NB4 (cell line): ENCODE data around the gene EWSR1.
A peak's percentile ranks its signal among the peaks of the same experiment; 100 is the strongest.
"Not testable (repeated sequence)": the region's sequence is repeated elsewhere in the genome, so short reads cannot be mapped to it uniquely, and the experiment has no call there.

Experiments
- DNase-seq: peaks from one replicate; pipeline ENCODE4 v3.0.0; 2010; ENCODE audit warnings: low read depth
- H3K4me3 ChIP-seq: one replicate; pipeline ENCODE4 v1.5.1; 2011; ENCODE audit warnings: mild to moderate bottlenecking, low read depth, low read length, moderate library complexity
- MYC ChIP-seq: IDR thresholded peaks from 2 replicates; pipeline ENCODE4 v1.6.1; 2011; ENCODE audit warnings: low read depth, low read length
- POLR2A ChIP-seq: IDR thresholded peaks from 2 replicates; pipeline ENCODE4 v1.6.1; 2011; ENCODE audit warnings: mild to moderate bottlenecking; ENCODE audit not compliant: insufficient read length; ENCODE audit errors: extremely low read depth
- TF ChIP-seq, protein P1 (sequence below): IDR thresholded peaks from 2 replicates; pipeline ENCODE4 v1.6.1; 2011; ENCODE audit warnings: low read depth, low read length
- TF ChIP-seq, protein P2 (sequence below): IDR thresholded peaks from one replicate; pipeline ENCODE4 v1.5.1; 2012; ENCODE audit warnings: low read depth, low read length

Gene EWSR1

DNA sequence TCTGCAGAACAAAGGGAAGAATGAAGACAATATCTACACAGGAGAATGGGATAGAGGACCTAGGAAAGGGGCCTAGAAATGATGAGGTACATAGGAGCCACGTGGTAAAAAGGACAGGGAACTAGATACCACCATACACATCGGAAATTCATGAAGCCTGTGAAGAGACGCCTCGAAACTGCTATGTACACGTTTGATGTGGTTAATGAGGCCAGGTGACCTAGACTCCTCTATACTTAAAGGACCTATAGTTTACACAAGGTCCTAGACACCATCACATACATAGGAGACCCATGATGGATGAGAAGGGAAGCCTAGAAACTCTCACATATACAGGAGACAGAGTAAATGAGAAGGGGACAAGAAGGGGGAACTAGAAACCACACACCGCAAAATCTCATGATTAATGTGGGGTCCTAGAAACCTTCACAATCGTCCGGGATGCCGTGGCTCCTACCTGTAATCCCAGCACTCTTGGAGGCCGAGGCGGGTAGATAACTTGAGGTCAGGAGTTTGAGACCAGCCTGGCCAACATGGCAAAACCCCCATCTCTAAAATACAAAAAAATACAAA lies 24.1 kb upstream of the EWSR1 start:
- DNase-seq: no peak
- TF ChIP-seq POLR2A (no peak), MYC (no peak)
- TF ChIP-seq, protein P1, sequence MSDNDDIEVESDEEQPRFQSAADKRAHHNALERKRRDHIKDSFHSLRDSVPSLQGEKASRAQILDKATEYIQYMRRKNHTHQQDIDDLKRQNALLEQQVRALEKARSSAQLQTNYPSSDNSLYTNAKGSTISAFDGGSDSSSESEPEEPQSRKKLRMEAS: no peak
- TF ChIP-seq, protein P2, sequence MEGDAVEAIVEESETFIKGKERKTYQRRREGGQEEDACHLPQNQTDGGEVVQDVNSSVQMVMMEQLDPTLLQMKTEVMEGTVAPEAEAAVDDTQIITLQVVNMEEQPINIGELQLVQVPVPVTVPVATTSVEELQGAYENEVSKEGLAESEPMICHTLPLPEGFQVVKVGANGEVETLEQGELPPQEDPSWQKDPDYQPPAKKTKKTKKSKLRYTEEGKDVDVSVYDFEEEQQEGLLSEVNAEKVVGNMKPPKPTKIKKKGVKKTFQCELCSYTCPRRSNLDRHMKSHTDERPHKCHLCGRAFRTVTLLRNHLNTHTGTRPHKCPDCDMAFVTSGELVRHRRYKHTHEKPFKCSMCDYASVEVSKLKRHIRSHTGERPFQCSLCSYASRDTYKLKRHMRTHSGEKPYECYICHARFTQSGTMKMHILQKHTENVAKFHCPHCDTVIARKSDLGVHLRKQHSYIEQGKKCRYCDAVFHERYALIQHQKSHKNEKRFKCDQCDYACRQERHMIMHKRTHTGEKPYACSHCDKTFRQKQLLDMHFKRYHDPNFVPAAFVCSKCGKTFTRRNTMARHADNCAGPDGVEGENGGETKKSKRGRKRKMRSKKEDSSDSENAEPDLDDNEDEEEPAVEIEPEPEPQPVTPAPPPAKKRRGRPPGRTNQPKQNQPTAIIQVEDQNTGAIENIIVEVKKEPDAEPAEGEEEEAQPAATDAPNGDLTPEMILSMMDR: no peak
- H3K4me3 ChIP-seq: no peak overlapping the region

DNA sequence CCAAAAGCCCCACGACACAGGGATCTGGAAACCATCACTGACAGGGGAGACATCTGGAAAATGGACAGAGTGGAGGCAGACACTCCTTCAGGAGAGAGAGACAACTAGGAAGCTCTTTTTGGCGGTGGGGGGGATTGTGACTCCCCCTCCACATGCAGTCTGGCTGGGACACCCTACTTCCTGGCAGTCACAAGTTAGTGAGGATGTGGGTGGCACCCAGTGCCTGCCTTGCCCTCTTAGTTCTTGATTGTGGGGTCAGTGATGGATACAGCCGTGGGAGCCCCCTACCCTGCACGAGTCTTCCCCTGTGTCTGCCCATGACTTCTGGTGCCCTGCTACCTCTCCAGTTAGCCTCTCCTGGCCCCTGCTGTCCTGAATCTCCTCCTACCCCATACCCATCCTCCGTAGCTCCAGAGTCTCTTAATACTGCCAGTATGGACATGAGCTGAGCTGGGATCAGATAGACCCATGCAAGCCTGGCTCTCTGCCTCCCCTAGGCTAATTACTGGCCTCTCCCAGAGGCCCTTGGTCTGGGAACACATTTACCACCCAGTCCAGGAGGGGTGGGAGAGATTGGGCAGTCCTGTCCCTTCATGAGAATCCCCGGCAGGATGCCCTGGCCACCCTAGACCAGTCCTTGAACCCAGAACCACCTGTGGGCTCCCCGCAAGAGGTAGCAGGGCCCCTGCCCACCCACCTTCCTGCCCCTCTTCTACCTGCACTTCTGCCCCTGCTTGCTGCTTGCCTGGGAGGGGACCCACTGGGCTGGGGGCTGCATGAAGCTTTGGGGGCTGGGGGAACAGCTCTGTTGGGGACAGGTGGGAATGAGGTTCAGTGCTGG lies 23.1 kb upstream of the EWSR1 start:
- DNase-seq: no peak
- TF ChIP-seq, protein P2: no peak
- no peak for TF ChIP-seq MYC
- no peak for TF ChIP-seq POLR2A
- TF ChIP-seq, protein P1: no peak

DNA sequence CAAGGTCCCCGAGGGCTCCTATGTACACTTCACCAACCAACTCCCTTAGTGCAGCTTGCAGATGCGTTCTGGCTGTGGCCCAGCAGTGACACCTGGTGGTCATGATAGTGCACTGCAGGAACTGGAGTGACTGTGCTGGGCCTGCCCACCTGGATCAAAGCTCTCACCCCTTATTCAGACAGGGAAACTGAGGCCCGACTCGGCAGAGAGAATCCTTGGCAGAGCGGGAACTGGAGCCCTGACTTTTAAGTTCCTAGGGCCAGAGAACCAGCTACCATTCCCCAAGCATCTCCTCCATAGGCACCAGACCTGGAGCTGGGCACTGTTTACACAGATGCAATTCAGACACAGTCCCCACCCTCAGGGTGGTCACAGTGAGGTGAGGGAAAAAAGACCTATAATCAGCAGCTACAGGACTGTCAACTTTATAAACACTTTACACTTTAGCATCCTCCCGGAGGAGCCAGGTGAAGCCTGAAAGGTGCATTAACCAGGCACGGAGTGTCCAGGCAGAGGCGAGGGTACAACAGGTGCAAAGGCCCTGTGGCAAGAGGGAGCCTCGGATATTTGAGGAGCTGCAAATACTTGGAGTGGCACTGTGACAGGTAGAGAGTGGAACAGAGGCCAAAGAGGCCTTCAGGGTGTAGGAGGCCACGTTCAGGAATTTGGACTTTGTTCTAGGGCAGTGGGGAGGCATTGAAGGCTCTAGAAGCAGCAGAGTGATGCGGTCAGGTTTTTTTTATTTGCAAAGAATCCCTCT lies 22.3 kb upstream of the EWSR1 start:
- H3K4me3 ChIP-seq: no peak overlapping the region
- peak; percentile 78 for DNase-seq
- TF ChIP-seq, protein P1: no peak
- TF ChIP-seq, protein P2: peak; percentile 97
- TF ChIP-seq MYC (no peak), POLR2A (no peak)

More for the DNA sequence above, 23.1 kb upstream of the EWSR1 start:
- H3K4me3 ChIP-seq: no peak overlapping the region

DNA sequence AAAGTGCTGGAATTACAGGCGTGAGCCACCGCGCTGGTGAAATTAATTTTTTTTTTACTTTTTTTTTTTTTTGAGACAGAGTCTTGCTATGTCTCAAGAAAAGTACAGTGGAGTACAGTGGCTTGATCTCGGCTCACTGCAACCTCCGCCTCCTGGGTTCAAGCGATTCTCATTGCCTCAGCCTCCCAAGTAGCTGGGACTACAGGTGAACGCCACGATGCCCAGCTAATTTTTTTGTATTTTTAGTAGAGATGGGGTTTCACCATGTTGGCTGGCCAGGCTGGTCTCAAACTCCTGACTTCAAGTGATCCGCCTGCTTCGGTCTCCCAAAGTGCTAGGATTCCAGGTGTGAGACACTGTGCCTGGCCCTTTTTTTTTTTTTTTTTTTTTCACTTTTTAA lies 20.2 kb upstream of the EWSR1 start:
- H3K4me3 ChIP-seq, DNase-seq: not testable (repeated sequence)

DNA sequence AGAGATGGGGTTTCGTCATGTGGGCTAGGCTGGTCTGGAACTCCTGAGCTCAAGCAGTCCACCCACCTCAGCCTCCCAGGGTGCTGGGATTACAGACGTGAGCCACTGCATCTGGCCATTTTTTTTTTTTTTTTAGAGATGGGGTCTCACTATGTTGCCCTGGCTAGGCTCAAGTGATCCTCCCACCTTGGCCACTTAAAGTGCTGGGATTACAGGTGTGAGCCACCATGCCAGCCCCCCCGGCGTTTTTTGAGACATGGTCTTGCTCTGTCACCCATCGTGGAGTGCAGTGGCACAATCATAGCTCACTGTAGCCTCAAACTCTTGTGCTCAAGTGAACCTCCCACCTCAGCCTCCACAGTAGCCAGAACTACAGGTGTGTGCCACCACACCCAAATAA lies 16.8 kb upstream of the EWSR1 start:
- H3K4me3 ChIP-seq: no peak overlapping the region
- TF ChIP-seq, protein P2: no peak
- TF ChIP-seq POLR2A (no peak), MYC (no peak)
- TF ChIP-seq, protein P1: no peak
- no peak for DNase-seq
